Mucosa of stomach (tissue), 1 donor: ENCODE data around the gene WDR27.
"Not testable (repeated sequence)": the region's sequence is repeated elsewhere in the genome, so short reads cannot be mapped to it uniquely, and the experiment has no call there.

Source experiments
- H3K27me3 ChIP-seq: one replicate; pipeline ENCODE4 v1.7.0; 2013; ENCODE audit warnings: mild to moderate bottlenecking, low read length; ENCODE audit not compliant: control insufficient read depth, insufficient read depth
- H3K36me3 ChIP-seq: one replicate; pipeline ENCODE4 v1.7.0; 2013; ENCODE audit warnings: low read length; ENCODE audit not compliant: control insufficient read depth, insufficient read depth
- H3K4me1 ChIP-seq: one replicate; pipeline ENCODE4 v1.7.0; 2013; ENCODE audit warnings: mild to moderate bottlenecking, low read length; ENCODE audit not compliant: control insufficient read depth, insufficient read depth
- H3K4me3 ChIP-seq: one replicate; pipeline ENCODE4 v1.7.0; 2013; ENCODE audit warnings: low read length
- H3K9ac ChIP-seq: one replicate; pipeline ENCODE4 v1.7.0; 2013; ENCODE audit warnings: mild to moderate bottlenecking, low read length, moderate library complexity
- H3K9me3 ChIP-seq: one replicate; pipeline ENCODE4 v1.7.0; 2013; ENCODE audit warnings: mild to moderate bottlenecking, low read length, moderate library complexity; ENCODE audit not compliant: control insufficient read depth
- donor health status: Pancreatic carcinoma.

The WDR27 gene

DNA sequence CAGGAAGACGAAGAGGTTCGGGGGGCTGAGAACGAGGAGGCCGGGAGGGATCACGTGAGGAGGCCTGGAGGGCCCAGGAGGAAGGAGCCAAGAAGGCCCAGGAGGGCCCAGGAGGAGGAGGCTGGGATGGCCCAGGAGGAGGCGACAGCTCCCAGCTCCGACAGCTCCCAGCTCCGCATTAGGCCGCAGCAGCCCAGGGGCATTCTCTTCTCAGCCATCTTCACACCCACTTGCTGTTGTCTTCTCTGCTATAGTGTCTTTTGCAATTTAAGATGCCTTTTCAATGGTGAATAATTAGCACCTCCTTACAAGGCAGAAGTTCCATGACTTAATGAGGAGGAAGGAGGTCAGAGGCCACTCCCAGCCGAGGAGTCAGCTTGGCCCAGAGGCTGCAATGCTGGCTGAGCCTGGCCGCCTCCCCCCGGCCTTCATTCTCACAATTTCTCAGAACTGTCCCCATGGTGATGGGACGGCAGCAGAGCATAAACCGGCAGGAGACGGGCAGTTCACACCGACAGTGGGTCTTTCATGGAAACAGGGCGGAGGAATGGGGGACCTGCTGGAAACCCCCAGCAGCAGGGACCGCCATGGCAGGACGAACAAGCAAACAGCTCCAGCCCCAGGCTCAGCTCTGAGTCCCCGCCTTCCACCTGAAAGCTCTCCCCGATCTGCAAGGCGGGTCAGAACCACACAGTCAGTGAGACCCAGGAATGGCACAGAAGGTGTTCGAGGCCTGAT is 45.1 kb downstream of the WDR27 start:
- no peak overlapping the region for H3K9ac ChIP-seq
- H3K36me3 ChIP-seq, result no peaks in the 10 kb centered on the region
- no peaks in the 10 kb centered on the region for H3K9me3 ChIP-seq
- H3K4me1 ChIP-seq, result no peaks in the 10 kb centered on the region
- H3K4me3 ChIP-seq, result no peak overlapping the region
- no peaks in the 10 kb centered on the region for H3K27me3 ChIP-seq

DNA sequence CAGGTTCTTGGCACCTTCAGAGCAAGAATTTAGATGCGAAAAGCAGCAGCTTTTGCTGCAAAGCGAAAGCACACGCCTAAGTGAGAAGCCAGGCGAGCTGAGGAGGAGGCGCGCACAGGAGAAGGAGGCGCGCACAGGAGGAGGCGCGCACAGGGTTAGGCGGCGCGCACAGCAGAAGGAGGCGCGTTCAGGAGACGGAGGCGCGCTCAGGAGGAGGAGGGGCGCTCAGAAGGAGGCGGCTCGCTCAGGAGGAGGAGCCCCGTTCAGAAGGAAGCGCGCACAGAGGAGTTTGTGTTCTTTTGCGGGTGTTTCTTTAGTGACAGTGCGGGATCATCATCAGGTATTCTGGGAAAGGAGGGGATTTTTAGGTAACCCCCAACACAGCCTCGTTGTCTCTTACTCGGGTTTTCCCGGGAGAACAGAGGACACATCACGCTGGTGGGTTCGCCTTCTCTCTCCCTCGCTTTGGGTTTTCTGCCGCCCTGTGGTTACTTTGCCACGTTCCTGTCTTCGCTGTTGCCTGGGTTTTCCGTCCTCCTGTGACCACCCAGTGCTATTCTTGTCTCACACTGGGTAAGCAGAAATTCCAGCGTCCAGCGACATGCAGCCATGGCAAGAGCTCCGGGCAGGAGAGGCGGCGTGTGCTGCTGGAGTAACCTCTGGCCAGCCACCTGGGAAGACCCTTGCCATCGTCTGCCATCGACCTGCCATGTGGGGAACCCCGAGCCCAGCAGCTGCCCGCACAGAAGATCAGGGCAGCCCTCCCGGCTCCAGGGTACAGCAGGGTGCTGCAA is 47.0 kb downstream of the WDR27 start:
- no peaks in the 10 kb centered on the region for H3K27me3 ChIP-seq
- peak overlapping the region; percentile 62 for H3K4me3 ChIP-seq
- no peaks in the 10 kb centered on the region for H3K4me1 ChIP-seq
- H3K36me3 ChIP-seq, result no peaks in the 10 kb centered on the region
- no peaks in the 10 kb centered on the region for H3K9me3 ChIP-seq
- peak overlapping the region; percentile 71 for H3K9ac ChIP-seq

DNA sequence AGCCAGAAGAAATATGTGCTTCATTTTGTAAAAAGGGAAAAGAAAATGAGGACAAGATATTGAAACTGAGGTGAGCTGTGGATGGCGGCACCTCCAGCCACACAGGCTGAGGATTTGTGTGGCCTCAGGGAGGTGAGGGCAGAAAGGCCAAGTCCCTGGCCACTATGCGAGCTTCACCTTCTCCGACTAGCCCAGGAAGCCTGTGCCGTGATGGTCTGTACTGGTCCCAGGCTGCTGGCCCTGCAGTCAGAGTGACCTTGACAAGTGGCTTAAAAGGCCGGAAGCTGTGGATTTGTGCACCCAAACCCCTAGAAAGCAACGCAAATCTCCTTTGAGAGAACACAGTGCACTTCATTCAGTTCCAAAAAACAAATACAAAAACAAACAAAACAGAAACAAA is 48.1 kb downstream of the WDR27 start:
- Histone ChIP-seq H3K36me3 (no peaks in the 10 kb centered on the region), H3K4me3 (no peak overlapping the region), H3K9me3 (no peaks in the 10 kb centered on the region), H3K9ac (no peak overlapping the region), H3K27me3 (no peaks in the 10 kb centered on the region), H3K4me1 (no peaks in the 10 kb centered on the region)

DNA sequence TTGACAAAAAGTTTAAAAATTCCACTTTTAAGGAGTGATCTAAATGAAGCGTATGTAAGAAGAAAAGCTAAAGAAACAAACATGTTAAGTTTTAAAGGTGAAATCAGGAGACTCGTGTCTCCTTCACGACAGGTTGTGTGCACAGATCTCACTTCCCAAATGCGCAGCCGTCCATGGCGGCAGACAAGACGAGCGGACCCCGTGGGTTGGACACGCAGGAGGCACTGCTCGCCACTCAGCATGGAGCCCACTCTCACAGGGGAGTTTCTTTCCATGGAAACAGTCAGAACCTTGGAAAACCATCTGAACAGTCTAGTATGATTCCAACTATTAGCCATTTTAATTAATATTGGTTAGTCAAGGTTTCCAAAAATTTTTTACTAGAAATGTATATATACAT is 48.9 kb downstream of the WDR27 start:
- Histone ChIP-seq H3K36me3 (no peaks in the 10 kb centered on the region), H3K4me1 (no peaks in the 10 kb centered on the region), H3K9me3 (no peaks in the 10 kb centered on the region), H3K9ac (no peak overlapping the region), H3K27me3 (no peaks in the 10 kb centered on the region), H3K4me3 (no peak overlapping the region)

DNA sequence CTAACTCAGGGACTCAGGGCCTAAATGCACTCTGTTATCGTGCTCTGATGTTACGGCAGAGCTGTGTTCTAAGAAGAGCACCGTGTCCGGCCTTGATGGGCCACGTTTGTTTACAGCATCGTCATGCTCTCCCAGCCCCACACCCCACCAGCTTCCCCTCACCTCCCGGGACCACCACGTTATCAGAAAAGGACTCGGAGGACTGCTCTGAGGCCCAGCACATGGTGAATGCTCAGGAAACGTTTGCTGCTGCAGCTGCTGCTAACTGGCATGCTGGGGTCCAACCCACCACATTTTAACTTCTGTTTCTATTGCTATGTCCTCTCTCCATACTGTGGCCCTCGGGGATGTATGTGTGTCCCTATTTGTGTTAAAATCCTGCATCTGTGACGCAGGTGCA is 50.3 kb downstream of the WDR27 start:
- no peaks in the 10 kb centered on the region for H3K27me3 ChIP-seq
- no peak overlapping the region for H3K9ac ChIP-seq
- H3K4me1 ChIP-seq, result no peaks in the 10 kb centered on the region
- no peaks in the 10 kb centered on the region for H3K36me3 ChIP-seq
- H3K9me3 ChIP-seq, result no peaks in the 10 kb centered on the region
- H3K4me3 ChIP-seq, result no peak overlapping the region

DNA sequence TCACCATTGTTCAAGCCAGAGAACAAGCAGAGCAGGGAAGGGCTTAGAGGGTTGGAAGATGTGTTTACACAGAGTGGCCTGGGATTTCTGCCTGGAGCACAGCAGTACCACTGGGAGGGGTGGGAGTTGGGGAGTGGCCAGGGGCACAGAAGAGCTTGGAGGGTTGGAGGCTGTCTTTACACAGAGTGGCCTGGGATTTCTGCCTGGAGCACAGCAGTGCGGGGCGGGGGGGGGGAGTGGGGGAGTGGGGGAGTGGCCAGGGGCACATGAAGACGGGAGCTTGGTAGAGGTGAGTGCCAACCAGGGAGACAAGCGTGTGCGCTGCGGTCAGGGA is 50.9 kb downstream of the WDR27 start:
- Histone ChIP-seq H3K36me3 (no peaks in the 10 kb centered on the region), H3K4me3 (no peak overlapping the region), H3K27me3 (no peaks in the 10 kb centered on the region), H3K9ac (no peak overlapping the region), H3K9me3 (no peaks in the 10 kb centered on the region), H3K4me1 (no peaks in the 10 kb centered on the region)

DNA sequence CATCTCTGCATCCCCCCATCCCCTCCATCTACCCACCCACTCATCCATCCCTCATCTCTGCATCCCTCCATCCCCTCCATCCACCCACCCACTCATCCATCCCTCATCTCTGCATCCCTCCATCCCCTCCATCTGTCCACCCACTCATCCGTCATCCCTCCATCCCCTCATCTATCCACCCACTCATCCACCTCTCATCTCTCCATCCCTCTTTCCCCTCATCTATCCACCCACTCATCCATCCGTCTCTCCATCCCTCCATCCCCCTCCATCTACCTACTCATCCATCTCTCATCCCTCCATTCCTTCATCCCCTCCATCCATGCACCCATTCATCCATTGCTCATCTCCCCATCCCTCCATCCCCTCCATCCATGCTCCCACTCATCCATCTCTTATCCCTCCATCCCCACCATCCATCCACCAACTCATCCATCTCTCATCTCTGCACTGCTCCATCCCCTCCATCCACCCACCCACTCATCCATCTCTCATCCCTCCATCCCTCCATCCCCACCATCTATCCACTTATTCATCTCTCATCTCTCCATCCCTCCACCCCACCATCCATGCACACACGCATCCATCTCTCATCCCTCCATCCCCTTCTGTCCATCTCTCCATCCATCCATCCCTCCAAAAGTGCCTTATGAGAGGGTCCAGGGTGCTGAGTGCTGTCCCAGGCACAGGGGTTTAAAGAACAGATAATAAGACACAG is 51.4 kb downstream of the WDR27 start:
- Histone ChIP-seq H3K9me3 (no peaks in the 10 kb centered on the region), H3K4me3 (no peak overlapping the region), H3K36me3 (no peaks in the 10 kb centered on the region), H3K27me3 (no peaks in the 10 kb centered on the region), H3K4me1 (no peaks in the 10 kb centered on the region), H3K9ac (no peak overlapping the region)

DNA sequence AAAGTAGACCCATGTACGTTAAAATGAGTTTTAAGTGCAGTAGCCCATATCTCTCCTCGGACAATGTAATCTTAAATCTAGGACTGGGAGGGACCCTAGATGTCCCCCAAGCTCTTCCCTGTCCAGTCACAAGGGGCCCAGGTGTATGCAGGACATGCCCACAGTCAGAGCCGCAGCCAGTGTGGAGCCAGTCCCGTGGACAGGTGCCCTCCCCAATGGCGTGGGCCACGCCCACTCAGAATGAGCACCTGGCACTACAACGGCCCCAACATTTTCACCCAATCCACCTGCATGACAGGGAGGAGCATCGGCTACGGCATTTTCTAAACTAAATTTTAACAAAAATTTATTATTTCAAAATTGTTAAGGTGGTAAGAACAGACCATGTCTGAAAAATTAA is 53.2 kb downstream of the WDR27 start:
- no peaks in the 10 kb centered on the region for H3K27me3 ChIP-seq
- no peak overlapping the region for H3K4me3 ChIP-seq

DNA sequence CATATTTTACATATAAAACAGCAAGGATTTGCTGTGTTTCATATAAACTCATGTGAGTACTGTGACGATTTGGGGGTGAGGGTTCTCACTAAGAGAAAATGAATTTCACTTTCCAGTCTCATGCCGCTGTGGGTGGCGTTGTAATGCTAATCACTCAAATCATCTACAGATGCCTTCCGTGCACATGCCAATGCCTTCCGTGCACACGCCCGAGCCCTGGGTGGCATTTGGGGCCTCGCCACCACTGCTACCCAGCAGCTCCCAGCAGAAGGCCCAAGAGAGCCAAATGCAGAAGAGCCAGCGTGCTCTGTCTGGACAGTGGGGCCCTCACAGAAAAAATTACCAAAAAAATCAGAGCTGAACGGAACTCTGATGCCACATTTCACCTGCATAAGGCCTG is 53.7 kb downstream of the WDR27 start:
- Histone ChIP-seq H3K4me1 (no peaks in the 10 kb centered on the region), H3K9ac (no peak overlapping the region), H3K4me3 (no peak overlapping the region), H3K36me3 (no peaks in the 10 kb centered on the region), H3K9me3 (no peaks in the 10 kb centered on the region), H3K27me3 (no peaks in the 10 kb centered on the region)

More for the DNA sequence above, 53.2 kb downstream of the WDR27 start:
- Histone ChIP-seq H3K36me3 (no peaks in the 10 kb centered on the region), H3K9ac (no peak overlapping the region), H3K9me3 (no peaks in the 10 kb centered on the region), H3K4me1 (no peaks in the 10 kb centered on the region)

DNA sequence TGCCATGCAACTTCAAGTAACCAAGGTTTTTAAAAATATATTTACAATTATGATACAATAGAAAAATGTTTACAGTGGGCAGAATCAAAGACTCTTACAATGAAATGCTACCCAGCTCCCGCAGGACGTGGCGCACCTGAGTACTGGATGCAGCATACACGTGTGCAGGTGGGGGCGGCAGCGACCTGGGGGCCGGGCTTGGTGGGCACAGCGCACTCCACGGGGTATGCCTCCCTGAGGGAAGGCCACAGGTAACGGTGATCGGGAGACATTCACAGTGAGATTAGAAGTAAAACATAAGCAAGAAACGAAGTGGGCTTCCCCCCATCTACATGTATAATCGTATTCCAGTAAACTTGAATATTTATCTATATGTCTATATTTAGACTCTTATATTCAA is 54.2 kb downstream of the WDR27 start:
- Histone ChIP-seq H3K4me1 (no peaks in the 10 kb centered on the region), H3K9me3 (no peaks in the 10 kb centered on the region), H3K27me3 (no peaks in the 10 kb centered on the region), H3K9ac (no peak overlapping the region), H3K36me3 (no peaks in the 10 kb centered on the region), H3K4me3 (no peak overlapping the region)

DNA sequence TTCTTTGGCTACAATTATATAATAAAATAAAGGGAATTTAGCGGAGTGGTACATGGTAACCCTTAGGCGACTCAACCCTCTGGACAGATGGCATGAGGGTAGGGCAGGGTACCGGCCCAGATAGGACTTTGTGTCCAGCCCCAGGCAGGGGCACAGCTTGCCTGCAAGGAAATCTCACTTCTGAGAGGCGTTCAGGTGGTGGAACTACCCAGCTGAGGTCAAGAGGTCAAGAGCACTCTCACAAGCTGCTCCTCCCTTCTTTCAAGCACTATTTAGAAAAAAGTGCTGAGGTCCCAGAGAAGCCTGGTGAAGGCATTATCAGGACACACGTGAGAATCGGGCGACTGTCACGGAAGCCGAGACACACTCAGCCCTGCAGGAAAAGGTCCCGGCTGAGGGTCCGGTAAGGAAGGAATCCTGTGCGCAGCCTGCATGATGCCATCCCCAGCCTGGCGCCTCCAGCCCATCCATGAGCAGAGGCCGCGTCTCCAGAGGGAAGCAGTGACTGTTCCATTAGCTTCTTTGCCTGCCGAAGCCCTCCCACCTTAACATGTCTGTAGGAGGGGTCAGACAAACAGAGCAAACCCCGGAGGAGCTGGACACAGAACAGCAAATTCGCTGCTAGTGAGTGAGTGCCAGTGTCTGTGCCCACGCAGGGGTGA is 54.8 kb downstream of the WDR27 start:
- Histone ChIP-seq H3K36me3 (no peaks in the 10 kb centered on the region), H3K4me1 (no peaks in the 10 kb centered on the region), H3K4me3 (no peak overlapping the region), H3K27me3 (no peaks in the 10 kb centered on the region), H3K9me3 (no peaks in the 10 kb centered on the region), H3K9ac (no peak overlapping the region)

DNA sequence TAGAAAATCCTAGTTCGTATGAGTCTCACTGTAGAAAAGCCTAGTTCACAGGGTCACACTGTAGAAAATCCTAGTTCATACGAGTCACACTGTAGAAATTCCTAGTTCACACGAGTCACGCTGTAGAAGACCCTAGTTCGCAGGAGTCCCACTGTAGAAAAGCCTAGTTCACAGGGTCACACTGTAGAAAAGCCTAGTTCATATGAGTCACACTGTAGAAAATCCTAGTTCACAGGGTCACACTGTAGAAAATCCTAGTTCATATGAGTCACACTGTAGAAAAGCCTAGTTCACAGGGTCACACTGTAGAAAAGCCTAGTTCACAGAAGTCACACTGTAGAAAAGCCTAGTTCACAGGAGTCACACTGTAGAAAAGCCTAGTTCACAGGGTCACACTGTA is 56.4 kb downstream of the WDR27 start:
- H3K9ac ChIP-seq, H3K9me3 ChIP-seq, H3K27me3 ChIP-seq, H3K4me3 ChIP-seq, H3K4me1 ChIP-seq, H3K36me3 ChIP-seq: not testable (repeated sequence)
